ENCODE results near the gene GLCE.
"Not testable (repeated sequence)": the region's sequence is repeated elsewhere in the genome, so short reads cannot be mapped to it uniquely, and the experiment has no call there.

GLCE gene

DNA sequence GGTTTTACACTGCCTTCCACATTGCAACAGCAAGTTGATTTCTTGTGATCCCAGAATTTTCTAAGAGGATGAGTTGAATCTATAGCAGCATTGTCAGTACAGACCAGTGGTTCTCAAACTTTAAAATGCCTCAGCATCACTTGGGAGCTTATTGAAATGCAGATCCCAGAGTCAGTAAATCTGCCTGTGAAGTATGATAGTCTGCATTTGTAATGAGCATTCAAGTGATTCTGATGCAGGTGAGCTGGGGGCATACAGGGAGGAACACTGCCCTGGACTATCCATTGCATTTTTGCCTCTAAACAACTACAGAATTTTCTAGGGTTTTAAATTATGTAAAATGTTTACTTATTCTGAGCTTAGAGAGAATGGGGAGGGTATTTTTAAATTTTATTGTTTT is 110.8 kb downstream of the GLCE start:
- no peak for FAIRE-seq
- DNase-seq (ENCODE audit: low spot score) = no peak

DNA sequence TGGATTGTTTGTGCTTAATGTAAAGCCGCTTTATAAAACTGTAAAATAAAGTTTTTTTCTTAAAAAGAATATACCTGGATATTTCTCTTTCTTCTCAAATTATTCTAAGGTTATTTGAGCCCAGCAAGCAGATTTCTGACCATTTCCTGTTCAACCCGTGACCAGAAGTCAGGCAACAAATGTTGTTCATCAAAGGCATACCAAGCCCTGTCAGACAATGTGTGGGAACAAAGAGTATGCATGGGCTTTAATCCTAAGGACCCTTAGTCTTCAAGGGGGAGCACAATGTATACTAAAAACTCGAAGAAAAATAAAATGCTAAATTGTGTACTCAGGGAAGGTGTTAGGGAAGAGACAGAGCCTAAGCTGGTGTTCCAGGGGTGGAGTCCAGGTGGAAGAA is 111.7 kb downstream of the GLCE start:
- DNase-seq (ENCODE audit: low spot score) (no peak), FAIRE-seq (no peak)

DNA sequence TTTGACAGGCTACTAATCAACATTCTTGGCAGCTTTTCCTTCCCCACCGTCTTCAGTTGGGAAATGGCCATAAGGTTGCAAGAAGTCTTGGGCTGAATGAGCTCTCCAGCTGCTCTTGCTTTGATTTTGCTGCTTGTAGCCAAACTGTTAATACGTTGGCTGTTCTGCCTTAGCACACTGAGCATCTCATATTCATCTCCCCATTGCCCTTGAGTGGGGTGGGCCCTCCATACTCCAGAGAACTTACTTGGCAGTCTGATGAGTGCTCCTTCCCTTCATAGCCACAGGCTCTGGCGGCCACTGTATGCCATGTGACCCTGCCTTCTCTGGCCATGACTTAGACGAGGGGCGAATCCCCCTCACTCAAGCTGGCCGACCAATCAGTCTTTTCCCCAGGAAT is 112.5 kb downstream of the GLCE start:
- FAIRE-seq (no peak), DNase-seq (ENCODE audit: low spot score) (no peak)

DNA sequence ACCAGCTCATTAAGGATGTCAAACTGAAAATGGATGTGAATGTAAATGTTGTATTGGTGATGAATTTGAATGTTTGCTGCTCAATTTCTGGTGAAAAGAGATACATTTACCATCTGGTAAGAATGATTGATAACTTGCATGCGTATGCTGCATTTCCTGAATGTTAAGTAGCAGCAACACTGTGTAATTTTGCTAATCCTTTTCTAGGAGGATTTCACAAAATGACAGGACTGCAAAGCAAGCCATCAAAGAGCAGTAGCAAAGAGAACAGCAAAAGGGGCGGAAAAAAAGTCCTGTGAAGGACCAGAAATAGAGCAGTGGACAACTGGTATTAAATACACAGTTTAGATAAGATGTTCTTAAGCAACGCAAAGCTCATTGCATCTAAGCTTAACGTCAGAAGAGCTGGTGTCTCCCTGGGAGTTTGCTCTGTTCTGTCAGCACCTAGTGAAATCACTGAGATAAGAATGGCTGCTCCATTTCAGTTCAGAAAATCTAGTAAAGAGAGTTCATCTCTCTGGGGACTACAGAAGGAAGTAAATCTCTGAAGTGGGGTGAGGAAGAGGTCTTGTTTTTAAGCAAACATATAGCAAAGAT is 114.7 kb downstream of the GLCE start:
- no peak for FAIRE-seq
- no peak for DNase-seq (ENCODE audit: low spot score)

DNA sequence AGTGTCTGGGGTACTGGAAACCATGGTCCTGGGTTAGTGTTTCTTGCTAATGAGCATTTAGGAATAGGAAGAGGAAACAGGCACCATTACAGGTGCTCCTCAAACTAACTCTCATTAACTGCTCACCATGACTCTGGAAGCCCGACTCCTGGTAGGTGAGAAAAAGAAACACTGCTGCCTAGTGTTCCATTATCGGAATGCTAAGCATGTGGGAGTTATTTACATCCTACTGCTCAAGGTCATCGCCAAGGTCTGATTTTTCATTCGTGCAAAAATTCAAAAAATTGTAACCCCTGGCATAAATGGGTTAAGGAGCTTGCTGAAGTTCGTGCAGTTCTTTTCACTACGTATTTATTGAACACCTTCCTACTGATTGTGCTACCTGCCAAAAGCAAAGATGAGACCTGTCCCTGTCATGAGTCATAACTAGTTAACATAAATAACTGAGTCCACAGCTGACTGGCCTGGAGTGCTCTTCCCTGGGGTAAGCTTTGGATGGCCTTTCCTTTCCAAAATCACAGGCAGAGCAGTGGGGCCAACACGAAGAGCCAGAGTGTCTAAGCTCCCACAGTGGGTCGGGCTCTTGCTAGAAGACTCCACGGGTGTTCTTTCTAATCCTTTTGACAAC is 115.6 kb downstream of the GLCE start:
- FAIRE-seq = no peak

DNA sequence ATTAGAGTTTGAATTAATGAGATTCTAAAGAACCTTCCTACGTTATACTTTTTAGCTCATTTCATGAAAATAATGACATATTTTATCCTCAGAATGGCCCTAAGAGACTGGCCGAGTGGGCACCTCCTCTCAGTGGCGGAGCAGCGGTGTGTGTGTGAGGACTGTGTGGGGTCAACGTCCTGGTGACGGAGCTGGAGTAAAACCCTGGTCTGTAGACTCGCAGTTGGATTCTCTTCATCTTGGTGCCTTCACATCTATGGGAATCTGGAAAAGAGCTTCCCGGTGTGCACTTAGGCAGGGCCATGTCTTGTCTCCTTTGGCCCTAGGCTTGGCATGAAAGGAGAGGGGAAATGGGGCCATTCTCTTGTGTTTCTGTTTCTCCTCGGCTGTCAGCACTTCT is 116.9 kb downstream of the GLCE start:
- FAIRE-seq (no peak), DNase-seq (ENCODE audit: low spot score) (no peak)

More for the DNA sequence above, 115.6 kb downstream of the GLCE start:
- DNase-seq (ENCODE audit: low spot score) = no peak

DNA sequence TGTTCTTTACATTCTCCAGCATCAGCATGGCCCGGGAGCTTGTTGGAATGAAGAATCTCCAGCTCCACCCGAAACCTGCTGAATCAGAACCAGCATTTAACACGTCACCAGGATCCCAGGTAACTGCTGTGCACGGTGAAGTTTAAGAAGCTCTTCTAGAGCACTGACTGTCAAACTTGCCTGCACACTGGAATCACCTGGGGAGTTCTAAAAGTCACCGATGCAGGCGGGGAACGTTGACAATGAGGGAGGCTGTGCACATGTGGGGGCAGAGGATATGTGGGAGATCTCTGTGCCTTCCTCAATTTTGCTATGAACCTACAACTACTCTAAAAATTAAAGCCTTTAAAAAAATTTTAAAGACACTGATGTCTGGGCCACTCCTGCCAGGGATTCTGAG is 119.2 kb downstream of the GLCE start:
- FAIRE-seq = no peak
- DNase-seq (ENCODE audit: low spot score) = no peak

DNA sequence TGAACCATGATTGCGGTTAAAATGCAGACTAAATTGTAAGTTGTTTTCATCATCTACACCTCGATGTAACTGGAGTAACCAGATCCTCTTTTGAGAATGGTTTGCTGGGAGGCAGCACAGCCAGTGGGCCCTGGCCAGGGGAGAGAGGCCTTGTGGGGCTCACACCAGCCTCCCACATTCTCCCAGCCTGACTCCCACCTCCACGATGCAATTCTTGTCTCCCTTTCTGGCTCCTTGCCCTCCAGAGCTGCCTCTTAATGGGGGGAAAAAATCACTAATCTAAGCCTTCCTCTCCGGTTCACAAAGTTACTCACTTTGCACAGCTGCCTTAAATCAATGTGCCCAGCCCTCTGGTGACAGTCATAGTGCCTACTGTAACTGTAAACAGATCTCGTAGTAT is 120.3 kb downstream of the GLCE start:
- no peak for DNase-seq (ENCODE audit: low spot score)

DNA sequence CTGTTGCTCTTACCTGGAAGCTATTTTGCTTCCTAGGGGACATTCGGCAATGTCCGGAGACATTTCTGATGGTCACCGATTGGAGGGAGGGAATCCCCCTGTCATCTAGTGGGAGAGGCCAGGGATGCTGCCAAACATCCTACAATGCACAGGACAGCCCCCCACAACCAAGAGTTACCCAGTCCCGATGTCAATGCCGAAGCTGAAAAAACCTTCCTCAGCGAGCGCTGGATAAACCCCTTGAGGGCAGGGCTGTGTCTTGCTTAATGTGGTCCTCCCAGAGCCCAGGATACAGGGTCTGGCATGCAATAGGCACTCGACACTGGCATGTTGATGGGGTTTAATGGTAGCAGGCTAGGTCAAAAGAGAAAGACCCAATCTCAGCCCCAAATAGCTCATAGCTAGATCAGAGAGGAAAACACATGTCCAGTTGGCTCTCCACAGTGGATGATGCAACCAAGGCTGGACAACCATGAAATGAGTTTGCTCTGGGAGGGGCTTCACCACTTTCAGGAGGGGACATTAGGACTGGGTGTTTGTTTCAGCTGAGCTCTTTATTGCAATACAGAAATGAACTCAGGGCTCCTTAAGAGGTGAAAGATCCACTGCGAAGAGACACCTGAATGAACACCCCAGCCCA is 121.8 kb downstream of the GLCE start:
- no peak for FAIRE-seq
- no peak for DNase-seq (ENCODE audit: low spot score)

More for the DNA sequence above, 120.3 kb downstream of the GLCE start:
- no peak for FAIRE-seq

DNA sequence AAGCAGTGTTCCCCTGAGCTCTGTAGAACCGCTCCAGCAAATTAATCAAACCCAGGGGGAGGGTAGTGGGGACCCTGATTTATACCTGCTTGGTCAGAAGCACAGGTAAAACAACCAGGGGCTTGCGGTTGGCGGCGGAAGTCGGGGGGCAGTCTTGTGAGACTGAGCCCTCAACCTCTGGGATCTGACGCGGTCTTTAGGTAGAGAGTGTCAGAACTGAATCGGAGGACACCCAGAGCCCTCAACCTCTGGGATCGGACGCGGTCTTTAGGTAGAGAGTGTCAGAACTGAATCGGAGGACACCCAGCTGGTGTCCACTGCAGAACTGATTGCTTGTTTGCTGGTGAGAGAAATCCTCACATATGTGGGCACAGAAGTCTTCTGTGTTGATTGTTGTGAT is 125.4 kb downstream of the GLCE start:
- FAIRE-seq (no peak), DNase-seq (ENCODE audit: low spot score) (no peak)

DNA sequence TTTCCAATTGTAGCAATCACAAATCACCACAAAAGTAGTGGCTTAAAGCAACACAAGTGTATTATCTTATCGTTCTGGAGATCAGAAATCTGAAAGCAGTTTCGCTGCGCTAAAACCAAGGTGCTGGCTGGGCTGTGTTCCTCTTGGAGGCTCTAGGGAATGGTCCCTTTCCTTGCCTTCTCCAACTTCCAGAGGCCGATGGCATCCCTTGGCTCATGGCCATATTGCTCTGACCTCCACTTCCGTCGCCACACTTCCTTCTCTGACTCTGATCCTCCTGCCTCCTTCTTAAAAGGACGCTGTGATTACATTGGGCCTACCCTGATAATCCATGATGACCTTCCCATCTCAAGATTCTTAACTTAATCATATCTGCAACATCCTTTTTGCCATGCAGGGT is 127.6 kb downstream of the GLCE start:
- DNase-seq (ENCODE audit: low spot score) (no peak), FAIRE-seq (no peak)

DNA sequence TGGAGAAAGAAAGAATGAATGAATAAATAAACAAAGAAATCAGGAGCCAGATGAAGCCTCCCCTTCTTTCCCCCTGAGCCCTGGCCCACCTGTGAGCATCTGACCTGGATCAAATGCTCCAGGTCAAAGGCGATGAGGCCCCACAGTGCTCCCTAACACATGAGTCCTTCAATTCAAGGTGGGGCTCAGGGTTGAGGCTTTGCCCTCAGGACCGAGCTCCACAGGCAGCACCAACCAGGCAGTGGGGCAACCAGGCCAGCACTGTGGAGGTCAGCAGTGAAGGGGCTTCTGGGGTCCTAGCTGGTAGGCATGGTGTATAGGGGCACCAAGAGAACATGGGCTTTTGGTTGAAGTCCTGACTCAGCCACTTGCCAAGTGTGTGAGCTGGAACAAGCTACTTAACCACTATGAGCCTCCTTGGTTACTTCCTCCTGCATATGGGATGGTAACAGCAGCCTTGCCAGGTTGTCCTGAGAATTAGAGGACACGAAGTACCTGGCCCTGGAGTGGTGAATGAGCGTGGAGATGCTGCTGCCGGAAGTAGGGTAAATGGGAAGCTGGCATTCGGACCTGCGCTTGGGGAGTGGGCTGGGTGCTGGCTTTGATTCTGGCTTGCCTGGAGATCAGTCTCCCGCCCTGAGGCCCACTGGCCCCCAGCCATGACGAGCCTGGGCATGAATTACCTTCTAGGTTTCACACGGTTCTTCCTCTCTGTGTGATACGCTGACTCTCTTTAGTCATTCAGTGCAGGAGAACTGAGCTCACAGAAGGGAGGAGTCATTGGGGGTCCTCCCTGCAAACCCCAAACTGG is 128.3 kb downstream of the GLCE start:
- DNase-seq (ENCODE audit: low spot score) (no peak), FAIRE-seq (no peak)

DNA sequence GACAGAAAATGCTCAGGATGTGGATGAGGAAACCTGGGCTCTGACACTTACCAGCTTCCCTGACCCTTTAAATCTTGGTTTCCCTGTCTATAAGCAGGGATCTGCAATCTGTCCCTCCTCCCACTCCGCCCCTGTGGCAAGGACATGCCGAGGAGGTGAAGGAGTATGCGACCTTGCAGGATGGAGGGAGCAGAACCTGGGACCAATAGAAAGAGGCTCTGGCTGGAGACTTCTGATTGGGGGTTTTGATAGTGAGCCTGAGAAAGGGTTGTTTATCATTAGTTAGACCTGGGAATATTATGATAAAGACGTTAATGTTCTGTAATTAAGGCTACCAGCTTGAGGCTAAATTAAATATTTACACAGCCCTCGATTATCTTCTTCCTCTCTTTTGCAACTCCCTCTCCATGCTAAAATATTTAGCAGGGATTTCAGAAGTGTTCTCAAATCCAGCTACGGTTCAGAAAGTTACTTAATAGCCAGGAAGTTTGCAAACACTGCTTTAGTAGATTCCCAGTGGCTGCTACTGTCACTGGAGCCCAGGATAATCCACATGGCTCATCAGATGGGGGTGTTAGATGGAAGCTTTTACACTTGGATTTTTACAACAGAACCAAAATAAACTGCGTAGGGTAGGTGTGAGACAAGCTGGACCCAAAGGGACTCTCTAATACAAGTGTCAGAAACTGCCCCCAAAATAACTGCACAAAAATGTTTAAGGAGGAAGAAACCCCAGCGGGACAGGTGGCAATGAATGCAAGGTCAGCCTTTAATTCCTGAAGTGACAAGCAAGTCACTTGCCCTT is 129.1 kb downstream of the GLCE start:
- DNase-seq (ENCODE audit: low spot score) (no peak), FAIRE-seq (no peak)

DNA sequence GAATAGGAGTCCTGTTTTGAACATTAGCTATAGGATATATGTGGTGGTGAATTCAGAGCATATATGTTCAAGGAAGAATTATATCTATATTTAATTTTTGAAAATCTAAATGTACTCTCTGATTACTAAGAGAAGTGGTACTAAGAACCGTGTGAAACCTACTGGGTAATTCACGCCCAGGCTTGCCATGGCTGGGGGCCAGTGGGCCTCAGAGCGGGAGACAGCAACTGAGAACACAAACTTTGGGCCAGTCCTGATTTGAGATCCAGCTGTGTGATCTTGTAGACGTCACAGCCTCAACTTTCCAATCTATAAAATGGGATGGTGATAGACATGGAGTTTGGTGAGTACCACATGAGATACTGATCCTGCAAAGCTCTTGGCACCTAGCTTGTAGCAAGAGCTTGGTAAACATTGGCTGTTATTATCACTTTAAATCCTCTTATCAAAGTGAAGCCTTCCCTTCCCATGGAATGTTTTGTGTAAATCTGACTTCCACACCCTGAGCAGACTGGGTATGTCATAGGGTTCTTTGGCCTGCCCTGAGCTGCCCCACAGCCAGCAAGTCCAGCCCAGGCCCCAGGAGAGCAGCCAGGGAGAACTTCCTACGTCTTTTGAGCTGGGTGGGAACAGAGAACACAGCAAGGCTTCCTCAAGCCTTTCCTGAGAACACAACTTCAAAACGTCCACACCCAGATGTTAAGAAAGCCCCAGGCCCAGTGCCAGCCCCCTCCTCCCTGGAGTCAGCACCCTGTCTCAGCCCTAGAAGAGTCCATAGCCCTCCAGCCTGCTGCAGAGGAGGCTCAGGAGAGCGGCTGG is 130.1 kb downstream of the GLCE start:
- FAIRE-seq (no peak), DNase-seq (ENCODE audit: low spot score) (no peak)

DNA sequence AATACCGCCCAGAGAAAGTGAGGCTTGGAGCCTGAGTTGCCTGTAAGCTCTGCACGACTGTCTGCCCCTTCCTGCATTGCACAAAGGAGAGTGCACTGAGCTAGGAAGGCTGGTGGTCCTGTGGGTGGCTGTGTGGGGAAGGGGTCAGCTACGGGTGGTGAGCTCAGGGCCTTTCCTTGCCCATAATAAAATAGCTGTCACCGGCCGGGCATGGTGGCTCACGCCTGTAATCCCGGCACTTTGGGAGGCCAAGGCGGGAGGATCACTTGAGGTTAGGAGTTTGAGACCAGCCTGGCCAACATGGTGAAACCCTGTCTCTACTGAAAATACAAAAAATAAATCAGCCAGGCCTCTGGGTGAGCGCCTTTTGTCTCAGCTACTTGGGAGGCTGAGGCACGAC is 131.2 kb downstream of the GLCE start:
- not testable (repeated sequence) for DNase-seq (ENCODE audit: low spot score); FAIRE-seq

DNA sequence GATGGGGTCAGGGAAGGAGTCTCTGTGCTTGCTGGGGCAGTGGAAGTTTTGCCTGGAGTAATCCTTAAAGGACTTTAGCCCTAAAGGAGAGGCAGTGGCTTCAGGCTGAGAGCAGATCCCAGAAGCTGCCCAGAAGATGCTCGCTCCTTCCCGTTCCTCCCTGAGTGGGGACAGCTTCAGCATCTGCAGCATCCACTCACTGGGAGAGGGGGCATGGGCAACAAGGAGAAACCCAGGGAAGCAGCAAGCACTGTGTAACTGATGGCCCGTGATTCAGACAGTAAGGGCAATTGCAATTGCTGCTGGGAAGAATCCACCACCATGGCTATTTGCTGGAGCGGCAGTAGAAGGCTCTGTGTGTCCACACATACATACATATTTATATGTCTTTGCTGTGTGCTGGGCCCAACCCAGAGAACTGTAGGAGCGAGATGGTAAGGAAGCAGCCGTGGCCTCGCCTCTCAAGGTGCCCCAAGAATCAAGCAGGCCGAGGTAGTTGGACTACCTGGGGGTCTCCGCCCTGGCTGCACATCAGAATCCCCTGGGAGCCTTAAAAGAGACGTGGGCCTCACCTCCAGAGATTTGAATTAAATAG is 132.5 kb downstream of the GLCE start:
- FAIRE-seq = no peak
- DNase-seq (ENCODE audit: low spot score) = no peak

DNA sequence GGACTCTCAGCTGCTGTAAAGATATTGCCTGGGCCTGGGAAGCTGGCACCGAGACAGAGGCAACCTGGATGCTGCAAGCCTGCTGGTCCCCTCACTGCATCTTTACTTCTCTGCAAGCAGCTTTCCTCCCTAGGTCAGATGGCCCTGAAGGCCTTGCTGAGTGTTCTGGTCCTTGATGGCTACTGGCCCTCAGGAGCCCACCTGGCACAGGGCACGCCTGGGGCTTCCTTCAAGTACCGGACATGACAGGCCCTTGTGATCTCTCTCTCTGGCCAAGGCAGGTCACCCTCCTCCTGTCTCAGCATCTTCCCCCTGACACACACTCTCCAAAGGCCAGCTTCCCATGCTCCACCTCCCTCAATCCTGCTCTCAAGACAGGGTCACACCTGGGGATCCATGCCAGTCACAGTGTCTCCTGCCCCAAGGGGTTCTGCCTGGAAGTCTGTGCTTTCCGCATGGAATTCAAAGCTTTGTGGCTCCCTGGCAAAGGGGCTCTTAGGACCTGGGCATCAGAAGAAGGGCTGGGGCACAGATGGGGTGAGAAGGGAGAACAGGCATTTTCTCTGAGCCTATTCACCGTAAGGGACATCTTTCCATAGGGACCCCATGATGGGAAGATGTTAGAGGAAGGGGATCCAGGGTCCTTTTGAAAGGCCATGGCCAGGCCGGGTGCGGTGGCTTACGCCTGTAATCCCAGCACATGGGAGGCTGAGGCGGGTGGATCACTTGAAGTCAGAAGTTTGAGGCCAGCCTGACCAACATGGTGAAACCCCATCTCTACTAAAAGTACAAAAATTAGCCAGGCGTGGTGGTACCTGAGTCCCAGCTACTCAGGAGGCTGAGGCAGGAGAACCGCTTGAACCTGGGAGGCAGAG is 133.5 kb downstream of the GLCE start:
- DNase-seq (ENCODE audit: low spot score) = no peak
- no peak for FAIRE-seq

DNA sequence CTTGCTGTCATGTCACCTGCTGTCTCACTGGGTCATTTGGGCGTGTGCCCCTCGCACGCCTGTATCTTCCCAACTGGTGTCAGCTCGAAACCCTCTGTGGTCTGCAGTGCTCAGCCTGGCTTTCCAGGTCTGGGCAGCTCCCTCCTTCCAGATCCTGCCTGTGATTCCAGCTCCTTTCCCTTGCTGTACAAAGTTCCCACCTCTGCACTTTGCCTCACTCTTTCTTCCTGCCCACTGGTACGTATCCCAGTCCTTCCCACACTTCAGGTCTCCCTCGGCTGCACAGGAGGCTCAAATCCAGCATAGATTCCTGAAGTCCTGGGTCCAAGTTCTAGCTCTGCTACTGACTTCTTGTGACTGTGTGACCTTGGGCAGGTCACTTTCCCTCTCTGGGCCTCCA is 136.2 kb downstream of the GLCE start:
- no peak for DNase-seq (ENCODE audit: low spot score)
- FAIRE-seq = no peak
